Activated T-helper 1 cell treated with anti-CD3 and anti-CD28 coated beads, Interleukin-12 subunit alpha, Interleukin-12 subunit beta, Interleukin-2, Interleukin-4 antibody, amounts not matched to agents 30 ng/mL and 10 ng/mL and 1 ng/mL, durations not matched to agents 14 hours and 24 hours and 36 hours (primary cell): ENCODE measurements around the gene SLC38A3. TPM values are rescaled to one million over a fixed set of nuclear protein-coding genes. Genes with fewer than 3 reads are reported as not detected.
"Not testable (repeated sequence)": the region's sequence is repeated elsewhere in the genome, so short reads cannot be mapped to it uniquely, and the experiment has no call there.

Source experiments
- DNase-seq: peaks from one replicate; pipeline ENCODE4 v3.0.0; 2021; ENCODE audit warnings: low spot score
- H3K27ac Mint-ChIP-seq: one replicate; pipeline ENCODE4 v1.8.0; 2021; ENCODE audit warnings: mild to moderate bottlenecking, mixed read lengths
- H3K27me3 Mint-ChIP-seq: one replicate; pipeline ENCODE4 v1.8.0; 2022; ENCODE audit warnings: mild to moderate bottlenecking, moderate library complexity, mixed read lengths; ENCODE audit not compliant: insufficient read depth
- H3K36me3 Mint-ChIP-seq: one replicate; pipeline ENCODE4 v1.8.0; 2021; ENCODE audit warnings: low read depth, mixed read lengths
- H3K4me1 Mint-ChIP-seq: one replicate; pipeline ENCODE4 v1.8.0; 2021; ENCODE audit warnings: low read depth, mixed read lengths
- H3K4me3 Mint-ChIP-seq: one replicate; pipeline ENCODE4 v1.8.0; 2021; ENCODE audit warnings: mild to moderate bottlenecking, moderate library complexity, mixed read lengths
- H3K9me3 Mint-ChIP-seq: one replicate; pipeline ENCODE4 v1.8.0; 2021; ENCODE audit warnings: mixed read lengths
- intact Hi-C: fragments of 100-400 bp; cut with micrococcal nuclease; formaldehyde crosslinking; loops from one replicate; pipeline ENCODE4 v1.15.1; 2024
- total RNA-seq: library from RNA; stranded (reverse); gene quantifications from 2 replicates; pipeline ENCODE4 v1.2.3, GENCODE V29; 2022

SLC38A3 gene
- total RNA-seq, 1 donor from 2014 or later = not detected

GRCh38 chr3:50237754-50238548 lies 32.9 kb downstream of the SLC38A3 start:
- intact Hi-C loops = loop anchor here (1.0 to 5.0 kb wide), 6 partner anchors 8 to 896 kb away; partner anchors contain the start of genes APEH, GMPPB, RBM6 and TRAIP
- H3K4me1 Mint-ChIP-seq = peaks cover 53% of the 10 kb centered on the region
- peaks cover 18% of the 10 kb centered on the region for H3K36me3 Mint-ChIP-seq

GRCh38 chr3:50238549-50239026 lies 33.5 kb downstream of the SLC38A3 start:
- peaks cover 58% of the 10 kb centered on the region for H3K4me1 Mint-ChIP-seq
- intact Hi-C loops = loop anchor here (1.0 to 5.0 kb wide), 5 partner anchors 8 to 896 kb away; partner anchors contain the start of genes APEH, GMPPB, TRAIP and USP4
- peaks cover 19% of the 10 kb centered on the region for H3K36me3 Mint-ChIP-seq

More at GRCh38 chr3:50237754-50238548, 32.9 kb downstream of the SLC38A3 start:
- peak; percentile 87 for DNase-seq
- Mint-ChIP-seq H3K4me3 (peak overlapping the region; percentile 99), H3K9me3 (no peaks in the 10 kb centered on the region), H3K27ac (peak overlapping the region; percentile 94), H3K27me3 (no peaks in the 10 kb centered on the region)

GRCh38 chr3:50239649-50240048 lies 34.6 kb downstream of the SLC38A3 start:
- peak overlapping the region; percentile 72 for H3K27ac Mint-ChIP-seq
- peaks cover 67% of the 10 kb centered on the region for H3K4me1 Mint-ChIP-seq
- H3K27me3 Mint-ChIP-seq = no peaks in the 10 kb centered on the region
- peaks cover 21% of the 10 kb centered on the region for H3K36me3 Mint-ChIP-seq
- peak overlapping the region; percentile 99 for H3K4me3 Mint-ChIP-seq
- intact Hi-C loops = loop anchor here (2.0 to 5.0 kb wide), 4 partner anchors 383 to 897 kb away; partner anchors contain the start of genes APEH, GMPPB, TRAIP and USP4
- no peaks in the 10 kb centered on the region for H3K9me3 Mint-ChIP-seq
- DNase-seq = no peak

More at GRCh38 chr3:50238549-50239026, 33.5 kb downstream of the SLC38A3 start:
- H3K4me3 Mint-ChIP-seq = peak overlapping the region; percentile 99
- no peaks in the 10 kb centered on the region for H3K27me3 Mint-ChIP-seq
- no peak for DNase-seq
- H3K27ac Mint-ChIP-seq = peak overlapping the region; percentile 94
- H3K9me3 Mint-ChIP-seq = no peaks in the 10 kb centered on the region

- H3K4me1 Mint-ChIP-seq = peaks cover 72% of the 10 kb centered on the region
Observed at GRCh38 chr3:50241163-50241562, 36.1 kb downstream of the SLC38A3 start.

GRCh38 chr3:50241713-50242380 lies 36.8 kb downstream of the SLC38A3 start:
- no peaks in the 10 kb centered on the region for H3K27me3 Mint-ChIP-seq
- peaks cover 79% of the 10 kb centered on the region for H3K4me1 Mint-ChIP-seq
- H3K9me3 Mint-ChIP-seq = no peaks in the 10 kb centered on the region
- intact Hi-C loops = no loop called here
- peak overlapping the region; percentile 81 for H3K4me3 Mint-ChIP-seq
- no peak for DNase-seq
- H3K36me3 Mint-ChIP-seq = peaks cover 21% of the 10 kb centered on the region
- peak overlapping the region; percentile 94 for H3K27ac Mint-ChIP-seq

More at GRCh38 chr3:50241163-50241562, 36.1 kb downstream of the SLC38A3 start:
- Mint-ChIP-seq H3K27me3 (no peaks in the 10 kb centered on the region), H3K4me3 (peak overlapping the region; percentile 74), H3K27ac (peak overlapping the region; percentile 94), H3K36me3 (peaks cover 21% of the 10 kb centered on the region), H3K9me3 (no peaks in the 10 kb centered on the region)
- no peak for DNase-seq
- intact Hi-C loops = no loop called here

GRCh38 chr3:50242381-50242770 lies 37.3 kb downstream of the SLC38A3 start:
- Mint-ChIP-seq H3K4me1 (peaks cover 84% of the 10 kb centered on the region), H3K27ac (peak overlapping the region; percentile 94), H3K9me3 (no peaks in the 10 kb centered on the region), H3K27me3 (no peaks in the 10 kb centered on the region), H3K36me3 (peaks cover 21% of the 10 kb centered on the region), H3K4me3 (peak overlapping the region; percentile 81)
- intact Hi-C loops = no loop called here
- no peak for DNase-seq

GRCh38 chr3:50242851-50243542 lies 37.9 kb downstream of the SLC38A3 start:
- H3K27ac Mint-ChIP-seq = peak overlapping the region; percentile 94
- no peaks in the 10 kb centered on the region for H3K27me3 Mint-ChIP-seq
- intact Hi-C loops = no loop called here
- H3K36me3 Mint-ChIP-seq = peaks cover 20% of the 10 kb centered on the region
- peak overlapping the region; percentile 81 for H3K4me3 Mint-ChIP-seq
- DNase-seq = no peak
- no peaks in the 10 kb centered on the region for H3K9me3 Mint-ChIP-seq
- H3K4me1 Mint-ChIP-seq = peaks cover 85% of the 10 kb centered on the region

GRCh38 chr3:50243543-50243895 lies 38.4 kb downstream of the SLC38A3 start:
- Mint-ChIP-seq H3K36me3 (peaks cover 19% of the 10 kb centered on the region), H3K27me3 (no peaks in the 10 kb centered on the region), H3K27ac (peak overlapping the region; percentile 94), H3K4me3 (peak overlapping the region; percentile 28), H3K9me3 (no peaks in the 10 kb centered on the region), H3K4me1 (peaks cover 83% of the 10 kb centered on the region)
- DNase-seq = no peak
- intact Hi-C loops = no loop called here

GRCh38 chr3:50244813-50245212 lies 39.7 kb downstream of the SLC38A3 start:
- DNase-seq, H3K9me3 Mint-ChIP-seq, intact Hi-C loops, H3K27me3 Mint-ChIP-seq: not testable (repeated sequence)
- peak overlapping the region; percentile 98 for H3K27ac Mint-ChIP-seq
- peaks cover 71% of the 10 kb centered on the region for H3K4me1 Mint-ChIP-seq
- peak overlapping the region; percentile 26 for H3K4me3 Mint-ChIP-seq
- peaks cover 14% of the 10 kb centered on the region for H3K36me3 Mint-ChIP-seq

GRCh38 chr3:50245251-50245745 lies 40.2 kb downstream of the SLC38A3 start:
- peak overlapping the region; percentile 98 for H3K27ac Mint-ChIP-seq
- H3K36me3 Mint-ChIP-seq = peaks cover 11% of the 10 kb centered on the region
- H3K4me1 Mint-ChIP-seq = peaks cover 70% of the 10 kb centered on the region
- H3K9me3 Mint-ChIP-seq = no peaks in the 10 kb centered on the region
- peak overlapping the region; percentile 82 for H3K4me3 Mint-ChIP-seq
- no peak for DNase-seq
- intact Hi-C loops = no loop called here
- H3K27me3 Mint-ChIP-seq = no peaks in the 10 kb centered on the region

- no peaks in the 10 kb centered on the region for H3K27me3 Mint-ChIP-seq
- DNase-seq = peak; percentile 88
- H3K27ac Mint-ChIP-seq = peak overlapping the region; percentile 98
- H3K4me3 Mint-ChIP-seq = peak overlapping the region; percentile 82
- no peaks in the 10 kb centered on the region for H3K9me3 Mint-ChIP-seq
- intact Hi-C loops = loop anchor here (1.0 kb wide), 8 partner anchors 8 to 317 kb away; partner anchors contain the start of genes HYAL3, MON1A and NAA80
- peaks cover 70% of the 10 kb centered on the region for H3K4me1 Mint-ChIP-seq
- H3K36me3 Mint-ChIP-seq = peaks cover 12% of the 10 kb centered on the region
Observed at GRCh38 chr3:50245831-50246516, 40.9 kb downstream of the SLC38A3 start.
